BE2C (cell line): ENCODE measurements around the gene IRX4.
A peak's percentile ranks its signal among the peaks of the same experiment; 100 is the strongest.

Experiments used
- DNase-seq: peaks from one replicate; pipeline ENCODE4 v3.0.0-alpha.2; 2020
- H3K27me3 ChIP-seq: fragments of 250-450 bp; sonication (Bioruptor Pico); 2 replicates; pipeline ENCODE4 v1.5.1; 2020; ENCODE audit warnings: mild to moderate bottlenecking
- H3K36me3 ChIP-seq: fragments of 250-450 bp; sonication (Bioruptor Pico); 2 replicates; pipeline ENCODE4 v1.5.1; 2020; ENCODE audit warnings: mild to moderate bottlenecking
- H3K4me1 ChIP-seq: fragments of 250-450 bp; sonication (Bioruptor Pico); 2 replicates; pipeline ENCODE4 v1.5.1; 2020
- H3K4me3 ChIP-seq: 2 replicates; pipeline ENCODE4 v1.5.1; 2011; ENCODE audit warnings: low read depth, low read length
- H3K9me3 ChIP-seq: fragments of 250-450 bp; sonication (Bioruptor Pico); 2 replicates; pipeline ENCODE4 v1.5.1; 2020
- TF ChIP-seq, protein P1 (sequence below): IDR thresholded peaks from 2 replicates; pipeline ENCODE4 v1.5.1; 2012; ENCODE audit warnings: mild to moderate bottlenecking, low read depth, low read length

The IRX4 gene

DNA sequence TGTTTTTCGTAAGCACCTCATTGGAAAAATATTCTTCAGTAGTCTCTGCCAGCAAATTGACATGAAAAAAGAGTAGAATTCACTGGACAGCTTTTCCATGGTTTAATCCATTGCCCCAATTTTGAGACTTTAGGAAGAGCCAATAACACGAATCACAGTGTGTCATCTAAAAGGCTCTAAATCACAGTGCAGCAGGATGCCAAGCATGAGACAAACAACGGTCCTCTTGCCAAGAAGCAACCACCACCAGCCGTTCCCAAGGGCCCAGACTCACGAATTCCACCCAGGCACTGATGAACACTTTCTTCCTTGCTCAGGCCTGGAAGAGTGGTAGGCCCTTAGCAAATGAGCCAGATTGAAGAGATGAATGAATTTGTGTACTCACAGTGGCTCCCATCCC lies 18.3 kb upstream of the IRX4 start:
- no peak for DNase-seq
- Histone ChIP-seq H3K36me3 (no peaks in the 10 kb centered on the region), H3K27me3 (peaks cover 28% of the 10 kb centered on the region), H3K4me1 (no peaks in the 10 kb centered on the region), H3K9me3 (no peaks in the 10 kb centered on the region), H3K4me3 (no peak overlapping the region)
- TF ChIP-seq, protein P1, sequence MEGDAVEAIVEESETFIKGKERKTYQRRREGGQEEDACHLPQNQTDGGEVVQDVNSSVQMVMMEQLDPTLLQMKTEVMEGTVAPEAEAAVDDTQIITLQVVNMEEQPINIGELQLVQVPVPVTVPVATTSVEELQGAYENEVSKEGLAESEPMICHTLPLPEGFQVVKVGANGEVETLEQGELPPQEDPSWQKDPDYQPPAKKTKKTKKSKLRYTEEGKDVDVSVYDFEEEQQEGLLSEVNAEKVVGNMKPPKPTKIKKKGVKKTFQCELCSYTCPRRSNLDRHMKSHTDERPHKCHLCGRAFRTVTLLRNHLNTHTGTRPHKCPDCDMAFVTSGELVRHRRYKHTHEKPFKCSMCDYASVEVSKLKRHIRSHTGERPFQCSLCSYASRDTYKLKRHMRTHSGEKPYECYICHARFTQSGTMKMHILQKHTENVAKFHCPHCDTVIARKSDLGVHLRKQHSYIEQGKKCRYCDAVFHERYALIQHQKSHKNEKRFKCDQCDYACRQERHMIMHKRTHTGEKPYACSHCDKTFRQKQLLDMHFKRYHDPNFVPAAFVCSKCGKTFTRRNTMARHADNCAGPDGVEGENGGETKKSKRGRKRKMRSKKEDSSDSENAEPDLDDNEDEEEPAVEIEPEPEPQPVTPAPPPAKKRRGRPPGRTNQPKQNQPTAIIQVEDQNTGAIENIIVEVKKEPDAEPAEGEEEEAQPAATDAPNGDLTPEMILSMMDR = no peak

- TF ChIP-seq, protein P1 = no peak
- no peaks in the 10 kb centered on the region for H3K4me1 ChIP-seq
- peaks cover 46% of the 10 kb centered on the region for H3K27me3 ChIP-seq
- no peaks in the 10 kb centered on the region for H3K9me3 ChIP-seq
- no peak overlapping the region for H3K4me3 ChIP-seq
- DNase-seq = peak; percentile 2
- no peaks in the 10 kb centered on the region for H3K36me3 ChIP-seq
These were observed 16.5 kb upstream of the IRX4 start for GRCh38 chr5:1899201-1899600.

DNA sequence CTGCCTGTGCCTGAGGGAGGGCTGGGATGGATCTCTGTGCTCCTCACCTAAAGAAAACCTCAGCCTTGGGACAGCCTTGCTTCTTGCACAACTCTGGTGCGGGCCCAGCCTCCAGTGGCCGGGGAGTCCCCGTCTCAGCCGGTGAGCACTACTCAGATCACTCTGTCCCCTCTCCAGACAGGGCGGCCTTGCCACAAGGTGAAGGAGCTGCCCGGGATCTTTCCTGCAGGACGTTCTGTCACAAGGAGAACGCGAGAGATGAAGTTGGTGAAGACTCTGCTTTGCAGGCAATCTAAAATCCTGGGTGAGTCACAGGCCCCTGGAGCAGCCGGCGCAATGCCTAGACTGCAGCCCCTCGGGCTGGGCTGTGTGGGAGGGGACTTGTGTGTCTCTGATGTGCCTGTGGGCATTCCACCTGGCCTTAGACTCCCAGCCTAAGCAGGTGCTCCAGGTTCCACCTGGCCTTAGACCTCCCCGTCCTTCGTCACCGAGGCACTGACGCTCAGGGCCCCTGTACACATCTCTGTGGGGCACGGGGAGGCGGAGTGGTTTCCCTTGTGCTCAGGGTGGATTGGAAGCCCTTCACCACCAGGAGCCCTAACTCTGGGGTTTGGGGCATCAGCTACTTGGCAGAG lies 15.2 kb upstream of the IRX4 start:
- TF ChIP-seq, protein P1 = no peak
- H3K36me3 ChIP-seq = no peaks in the 10 kb centered on the region
- no peak overlapping the region for H3K4me3 ChIP-seq
- H3K27me3 ChIP-seq = peaks cover 59% of the 10 kb centered on the region
- no peaks in the 10 kb centered on the region for H3K9me3 ChIP-seq
- H3K4me1 ChIP-seq = no peaks in the 10 kb centered on the region
- DNase-seq = peak; percentile 4

- peak; percentile 2 for DNase-seq
- TF ChIP-seq, protein P1 = no peak
- no peaks in the 10 kb centered on the region for H3K9me3 ChIP-seq
- H3K4me1 ChIP-seq = no peaks in the 10 kb centered on the region
- H3K27me3 ChIP-seq = peaks cover 64% of the 10 kb centered on the region
- H3K36me3 ChIP-seq = no peaks in the 10 kb centered on the region
- H3K4me3 ChIP-seq = no peak overlapping the region
These were observed 14.7 kb upstream of the IRX4 start for GRCh38 chr5:1897386-1897785.

- DNase-seq = peak; percentile 2
- no peaks in the 10 kb centered on the region for H3K36me3 ChIP-seq
- H3K9me3 ChIP-seq = no peaks in the 10 kb centered on the region
- H3K27me3 ChIP-seq = peaks cover 70% of the 10 kb centered on the region
- TF ChIP-seq, protein P1 = no peak
- no peak overlapping the region for H3K4me3 ChIP-seq
- H3K4me1 ChIP-seq = no peaks in the 10 kb centered on the region
These were observed 14.1 kb upstream of the IRX4 start for GRCh38 chr5:1896602-1897376.

GRCh38 chr5:1895739-1896420 lies 13.2 kb upstream of the IRX4 start:
- no peaks in the 10 kb centered on the region for H3K36me3 ChIP-seq
- no peak overlapping the region for H3K4me3 ChIP-seq
- TF ChIP-seq, protein P1 = no peak
- no peaks in the 10 kb centered on the region for H3K9me3 ChIP-seq
- H3K27me3 ChIP-seq = peaks cover 79% of the 10 kb centered on the region
- DNase-seq = peak; percentile 1
- H3K4me1 ChIP-seq = no peaks in the 10 kb centered on the region
